Activated CD4-positive, alpha-beta T cell treated with anti-CD3 and anti-CD28 coated beads for 48 hours (primary cell): ENCODE data around the gene TNFAIP8L2.

Experiments used
- DNase-seq: peaks from one replicate; pipeline ENCODE4 v3.0.0-alpha.2; 2020

The TNFAIP8L2 gene

GRCh38 chr1:151156515-151156819, at the start of gene TNFAIP8L2:
Gene TNFAIP8L2 (plus strand): TSS chr1:151156649. CDS start chr1:151158698, 2,049 bp downstream.
- peak; percentile 90 for DNase-seq

DNA sequence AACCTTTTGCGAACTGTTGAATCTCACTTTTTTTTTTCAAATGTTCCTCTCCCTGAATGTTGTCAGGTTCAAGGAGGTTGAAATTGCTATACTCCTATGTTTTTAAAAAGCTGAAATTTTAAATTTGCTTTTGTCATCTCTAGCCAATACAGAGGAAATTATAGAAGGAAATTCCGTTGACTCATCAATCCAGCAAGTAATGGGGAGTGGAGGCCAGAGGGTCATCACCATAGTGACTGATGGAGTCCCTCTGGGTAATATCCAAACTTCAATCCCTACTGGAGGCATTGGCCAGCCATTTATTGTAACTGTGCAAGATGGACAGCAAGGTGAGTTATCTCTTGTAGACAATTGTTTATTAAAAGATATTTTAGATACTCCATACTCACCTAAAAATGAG, 49.6 kb upstream of the TNFAIP8L2 start:
- DNase-seq, result no peak

DNA sequence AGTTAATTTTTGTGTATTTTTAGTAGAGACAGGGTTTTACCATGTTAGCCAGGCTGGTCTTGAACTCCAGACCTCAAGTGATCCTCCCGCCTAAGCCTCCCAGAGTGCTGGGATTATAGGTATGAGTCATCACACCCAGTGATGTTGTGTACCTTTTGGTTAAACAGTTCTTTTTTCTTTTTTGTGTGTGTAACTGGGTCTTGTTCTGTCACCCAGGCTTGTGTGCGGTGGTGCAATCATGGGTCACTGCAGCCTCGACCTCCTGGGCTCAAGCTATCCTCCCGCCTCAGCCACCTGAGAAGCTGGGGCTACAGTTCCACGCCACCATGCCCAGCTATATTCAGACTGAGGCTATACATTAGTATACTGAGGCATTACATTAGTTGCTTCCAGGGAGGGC, 48.1 kb upstream of the TNFAIP8L2 start:
- no peak for DNase-seq

GRCh38 chr1:151113877-151114276, 42.6 kb upstream of the TNFAIP8L2 start:
- no peak for DNase-seq

GRCh38 chr1:151124763-151125403, 31.6 kb upstream of the TNFAIP8L2 start:
- no peak for DNase-seq

DNA sequence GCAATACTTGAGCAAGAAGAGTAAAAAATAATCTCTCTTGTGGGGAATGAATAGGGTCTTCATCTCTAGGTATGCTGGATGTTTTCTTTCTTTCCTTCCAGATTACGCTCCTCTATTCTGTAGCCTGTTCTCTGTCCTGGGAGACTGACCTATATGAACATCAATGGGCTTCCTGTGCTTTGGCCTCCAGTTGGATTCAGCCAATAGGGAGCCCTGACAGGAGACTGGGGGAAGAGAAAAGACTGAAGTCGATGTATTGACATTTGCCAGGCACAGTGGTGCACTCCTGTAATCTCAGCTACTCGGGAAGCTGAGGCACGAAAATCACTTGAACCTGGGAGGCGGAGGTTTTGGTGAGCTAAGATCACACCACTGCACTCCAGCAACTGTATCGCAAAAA, 27.6 kb upstream of the TNFAIP8L2 start:
- DNase-seq, result no peak

DNA sequence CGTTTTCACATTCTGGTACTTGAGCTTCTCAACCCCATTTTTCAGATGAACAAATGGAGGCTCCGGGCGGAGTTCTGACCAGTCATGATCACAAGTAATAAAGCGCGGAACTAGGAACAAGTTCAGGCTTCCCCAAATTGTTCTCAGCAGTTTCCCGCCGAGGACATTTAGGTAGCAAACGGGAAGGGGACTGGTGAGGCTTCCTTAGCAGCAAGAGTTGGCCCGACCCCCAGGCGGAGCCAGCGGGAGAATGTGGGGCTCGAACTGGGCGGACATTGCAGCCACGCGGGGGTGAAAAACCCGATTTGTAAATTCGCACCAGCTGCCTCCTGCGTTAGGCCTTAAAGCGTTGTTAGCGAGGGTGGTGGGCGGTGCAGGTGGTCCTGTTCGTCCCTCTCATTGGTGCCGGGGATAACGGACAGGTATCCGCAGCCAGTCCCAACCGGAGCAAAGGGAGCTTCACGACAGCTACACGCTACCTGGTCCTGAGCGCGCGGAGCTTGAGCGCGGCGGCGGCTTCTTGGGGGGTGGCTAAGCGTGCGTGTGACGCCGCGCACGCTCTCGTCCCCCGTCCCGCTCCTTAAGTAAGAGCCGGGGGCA, 25.4 kb upstream of the TNFAIP8L2 start:
- peak; percentile 91 for DNase-seq

GRCh38 chr1:151131701-151132334, 24.6 kb upstream of the TNFAIP8L2 start:
- DNase-seq, result no peak

- DNase-seq, result no peak
Measured at GRCh38 chr1:151132335-151133017, 24.0 kb upstream of the TNFAIP8L2 start.

- DNase-seq, result no peak
Measured at GRCh38 chr1:151133018-151133806, 23.2 kb upstream of the TNFAIP8L2 start.

DNA sequence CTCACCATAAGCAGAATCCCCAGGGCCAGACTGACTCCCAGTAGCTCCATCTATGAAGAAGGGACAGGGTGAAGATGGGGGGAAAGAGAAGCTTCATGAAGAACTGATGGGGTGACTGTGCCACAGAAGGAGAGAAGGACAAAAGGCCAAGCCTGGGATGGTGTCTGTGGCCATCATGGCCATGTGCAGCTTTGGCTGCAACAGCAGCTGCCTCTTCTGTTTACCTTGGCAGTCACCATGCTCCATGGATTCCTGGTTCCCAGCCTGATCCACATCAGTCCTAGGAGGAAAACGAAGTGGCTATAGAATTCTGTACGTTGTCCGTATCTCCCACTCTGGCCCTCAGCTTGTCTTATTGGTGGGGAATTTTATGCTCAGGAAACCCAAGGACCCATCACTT, 22.1 kb upstream of the TNFAIP8L2 start:
- no peak for DNase-seq

GRCh38 chr1:151134991-151135390, 21.5 kb upstream of the TNFAIP8L2 start:
- DNase-seq, result no peak

GRCh38 chr1:151135433-151136385, 20.7 kb upstream of the TNFAIP8L2 start:
- no peak for DNase-seq

- no peak for DNase-seq
Measured at GRCh38 chr1:151137789-151138188, 18.7 kb upstream of the TNFAIP8L2 start.

DNA sequence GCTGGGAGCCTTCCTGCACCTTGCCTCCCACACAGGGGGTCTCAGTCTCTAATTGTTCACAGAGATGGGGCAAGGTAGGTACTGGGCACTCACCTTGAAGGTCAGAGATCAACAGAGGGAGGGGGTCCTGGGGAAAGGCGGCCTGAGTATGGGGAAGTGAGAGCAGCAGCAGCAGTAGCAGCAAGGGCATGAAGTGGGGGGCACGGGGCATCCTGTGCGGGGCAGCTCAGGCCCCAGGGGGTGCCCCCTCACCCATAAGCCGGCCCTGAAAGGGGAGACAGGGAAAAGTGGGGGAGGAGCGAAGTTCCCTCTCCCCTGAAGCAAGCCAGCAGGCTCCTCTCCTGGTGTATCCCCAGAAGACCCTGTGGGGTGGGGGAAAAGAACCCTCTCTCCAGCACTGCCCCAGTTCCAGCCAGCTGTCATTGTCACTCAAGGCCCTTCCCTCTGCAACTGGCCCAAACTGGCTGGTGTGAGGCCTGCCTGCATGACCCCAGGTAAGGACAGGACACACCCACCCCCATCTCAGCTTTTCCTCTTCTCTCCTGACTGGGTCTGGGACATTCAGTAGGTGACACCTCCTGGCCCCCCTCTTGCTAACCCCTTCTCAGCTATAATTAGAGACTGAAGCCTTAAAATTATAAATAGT, 13.9 kb upstream of the TNFAIP8L2 start:
- DNase-seq, result no peak

DNA sequence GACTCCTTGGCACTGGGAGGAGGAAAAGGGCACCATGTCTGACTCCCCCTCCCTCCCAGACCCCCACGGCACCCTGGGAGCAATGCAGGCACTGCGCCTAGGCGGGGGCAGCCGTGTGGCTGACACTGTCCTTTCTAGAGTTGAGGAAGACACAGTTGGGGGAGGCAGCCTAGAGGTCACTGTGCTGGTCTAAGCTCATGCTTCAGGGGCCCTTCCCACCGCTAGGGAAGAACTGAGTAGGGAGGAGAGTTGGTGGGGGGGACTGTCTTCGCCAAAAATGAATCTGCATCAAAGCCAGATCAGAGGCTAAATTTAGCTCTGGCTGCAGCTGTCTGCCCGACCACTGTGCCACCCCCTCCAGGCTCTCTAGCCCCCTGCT, 13.4 kb upstream of the TNFAIP8L2 start:
- DNase-seq, result no peak

DNA sequence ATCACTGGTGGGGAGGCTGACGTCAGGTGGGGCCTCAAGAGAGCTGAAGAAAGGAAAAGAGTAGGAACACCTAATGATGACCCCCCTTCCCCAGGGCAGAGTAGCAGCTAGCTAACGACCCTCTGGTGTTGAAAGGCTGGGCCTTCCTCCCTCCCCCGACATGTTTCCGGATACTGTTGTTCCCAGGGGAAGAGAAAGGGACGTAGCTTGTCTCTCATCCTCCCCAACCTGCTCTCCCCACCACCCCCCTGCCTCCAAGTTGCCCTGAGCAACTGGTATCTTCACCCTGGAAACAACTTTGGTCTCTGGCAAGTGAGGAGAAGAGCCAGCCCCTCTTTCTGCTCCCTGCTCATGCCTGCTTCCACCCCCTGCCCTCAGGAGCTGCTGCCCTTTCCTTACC, 12.5 kb upstream of the TNFAIP8L2 start:
- DNase-seq, result no peak

GRCh38 chr1:151144474-151145303, 11.8 kb upstream of the TNFAIP8L2 start:
- DNase-seq, result no peak

DNA sequence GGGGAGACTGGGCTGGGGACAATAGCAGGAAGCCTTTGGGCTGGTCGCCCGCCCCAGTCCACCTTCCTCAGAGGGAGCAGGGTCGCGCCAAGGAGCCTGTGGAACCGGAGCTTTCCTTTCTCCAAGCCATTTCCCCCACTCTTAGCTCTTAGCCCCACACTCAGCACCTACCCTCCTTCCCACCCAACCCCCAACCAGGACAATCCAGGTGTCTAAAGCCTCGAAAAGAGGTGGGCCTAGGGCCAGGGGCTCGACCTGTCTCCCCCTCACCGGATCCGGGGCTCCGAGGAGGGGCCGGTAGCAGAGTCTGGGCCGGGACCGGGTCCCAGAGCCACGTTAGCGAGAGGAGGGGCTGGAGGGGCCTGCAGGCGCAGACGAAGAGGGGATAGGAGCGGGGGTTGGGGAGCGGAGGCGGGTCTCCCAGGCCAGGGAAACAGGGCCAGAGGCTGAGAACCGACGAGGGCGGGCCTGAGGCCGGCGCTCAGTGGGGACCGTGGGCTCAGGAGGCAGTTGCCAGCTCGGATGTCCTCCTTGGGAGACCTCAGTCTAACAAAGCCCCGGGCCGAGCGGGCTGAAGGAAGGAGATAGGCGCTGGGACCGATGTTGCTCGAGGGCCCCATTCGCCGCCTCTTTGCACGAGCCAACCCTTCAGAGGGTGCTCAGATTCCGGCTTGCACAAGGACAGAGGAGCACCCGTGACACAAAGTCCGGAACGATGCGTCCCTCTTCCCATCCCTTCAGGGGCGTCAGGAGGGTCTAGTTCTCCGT, 11.0 kb upstream of the TNFAIP8L2 start:
- DNase-seq, result peak; percentile 41

DNA sequence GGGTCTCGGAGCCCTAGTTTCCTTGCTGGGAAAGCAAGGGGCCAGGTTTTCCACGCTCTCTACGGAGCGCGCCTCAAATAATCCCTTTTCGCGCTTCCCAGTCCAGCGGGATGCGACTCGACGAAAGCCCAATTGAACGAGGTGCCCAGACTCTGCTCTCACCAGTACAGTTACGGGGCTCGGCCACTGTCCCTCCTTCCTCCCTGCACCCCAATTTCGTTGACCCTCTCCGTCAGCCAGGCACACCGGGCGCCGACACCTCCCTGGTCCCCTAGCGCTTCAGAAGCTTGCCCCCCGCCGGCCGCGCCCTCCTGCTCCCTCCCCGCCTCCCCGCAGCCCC, 10.4 kb upstream of the TNFAIP8L2 start:
- DNase-seq, result no peak
